Erythroblast (primary cell): ENCODE data around the gene DDX60.

Experiments
- GATA1 ChIP-seq: IDR thresholded peaks from 2 replicates; pipeline ENCODE4 v1.6.1; 2011; ENCODE audit warnings: low read depth, mild to moderate bottlenecking, control low read depth, low read length, moderate library complexity
- POLR2A ChIP-seq: IDR thresholded peaks from 2 replicates; pipeline ENCODE4 v1.6.1; 2011; ENCODE audit warnings: mild to moderate bottlenecking, low read length

DNA sequence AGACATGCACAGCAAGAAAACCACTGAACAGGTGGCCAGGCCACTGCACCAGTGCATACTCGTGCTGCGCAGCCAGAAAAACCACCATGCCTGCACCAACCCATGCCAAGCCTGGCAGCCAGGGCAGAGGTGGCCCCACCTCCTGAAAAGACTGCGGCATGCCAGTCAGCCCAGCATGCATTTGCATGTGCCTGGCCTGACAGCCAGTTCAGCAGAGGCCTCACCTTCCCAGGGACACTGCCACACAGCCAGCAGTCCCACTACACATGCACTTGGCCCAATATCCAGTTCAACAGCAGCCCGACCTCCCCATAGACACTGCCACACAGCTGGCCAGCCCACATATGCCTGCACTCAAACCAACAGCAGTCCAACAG is 43.5 kb upstream of the DDX60 start:
- TF ChIP-seq POLR2A (no peak), GATA1 (no peak)
